IMR-90 (cell line): ENCODE results near the gene OXSR1. TPM values are rescaled to one million over a fixed set of nuclear protein-coding genes. Genes with fewer than 3 reads are reported as not detected.

Source experiments
- ATAC-seq: fragments of 200-7000 bp; cut with Tn5 transposase; 2 replicates; pipeline ENCODE4 v1.9.1; 2020; ENCODE audit warnings: low read depth, mild to moderate bottlenecking, moderate library complexity
- BruUV-seq: library from RNA; stranded (reverse); fragments of 400-500 nt; replicated peaks from 2 replicates; lab custom pipeline; 2021; lab: Mats Ljungman, UMichigan
- CTCF ChIA-PET: fragments of 300-600 bp; formaldehyde crosslinking; extraction: SDS; loops from one replicate; lab custom pipeline; 2021; ENCODE audit warnings: antibody characterized with exemption; lab: Yijun Ruan, JAX
- POLR2A ChIA-PET: fragments of 300-600 bp; sonication (Branson Sonifier 250); formaldehyde crosslinking; loops from one replicate; lab custom pipeline; 2022; ENCODE audit warnings: antibody characterized with exemption; ENCODE audit not compliant: unreplicated experiment; lab: Charles Lee
- DNase-seq: peaks from one replicate; pipeline ENCODE4 v3.0.0; 2013
- H2AFZ ChIP-seq: replicated peaks from 2 replicates; pipeline ENCODE3; 2013; ENCODE audit warnings: low read length, mild to moderate bottlenecking; ENCODE audit not compliant: poor library complexity
- H2AK5ac ChIP-seq: 2 replicates; pipeline ENCODE4 v1.6.1; 2013; ENCODE audit warnings: low read depth, low read length, inconsistent platforms
- H2AK9ac ChIP-seq: replicated peaks from 2 replicates; pipeline ENCODE3; 2013; ENCODE audit warnings: mild to moderate bottlenecking, low read depth, low read length, moderate library complexity; ENCODE audit not compliant: poor library complexity
- H2BK120ac ChIP-seq: 2 replicates; pipeline ENCODE4 v1.6.1; 2013; ENCODE audit warnings: low read depth, low read length, inconsistent platforms
- H2BK15ac ChIP-seq: 3 replicates; pipeline ENCODE4 v1.6.1; 2013; ENCODE audit warnings: low read depth, low read length, inconsistent platforms
- H2BK20ac ChIP-seq: 2 replicates; pipeline ENCODE4 v1.6.1; 2013; ENCODE audit warnings: low read depth, mild to moderate bottlenecking, inconsistent platforms, low read length, moderate library complexity
- H2BK5ac ChIP-seq: 2 replicates; pipeline ENCODE4 v1.6.1; 2013; ENCODE audit warnings: mild to moderate bottlenecking, low read depth, low read length, inconsistent platforms; ENCODE audit not compliant: poor library complexity, severe bottlenecking
- H3K14ac ChIP-seq: replicated peaks from 2 replicates; pipeline ENCODE4 v1.6.1; 2013; ENCODE audit warnings: low read depth, low read length, inconsistent platforms
- H3K18ac ChIP-seq: 2 replicates; pipeline ENCODE4 v1.6.1; 2013; ENCODE audit warnings: low read depth, low read length, control low read depth
- H3K23ac ChIP-seq: 2 replicates; pipeline ENCODE4 v1.6.1; 2013; ENCODE audit warnings: low read depth, low read length, inconsistent platforms
- H3K27ac ChIP-seq: 2 replicates; pipeline ENCODE4 v1.5.1; 2013; ENCODE audit warnings: mild to moderate bottlenecking, control low read depth, low read length; ENCODE audit not compliant: insufficient read depth
- H3K27me3 ChIP-seq: 2 replicates; pipeline ENCODE4 v1.6.1; 2013; ENCODE audit warnings: low read length; ENCODE audit not compliant: control insufficient read depth, insufficient read depth
- H3K36me3 ChIP-seq: 2 replicates; pipeline ENCODE4 v1.6.1; 2013; ENCODE audit warnings: low read length, mixed read lengths; ENCODE audit not compliant: control insufficient read depth, insufficient read depth
- H3K4ac ChIP-seq: 2 replicates; pipeline ENCODE4 v1.6.1; 2013; ENCODE audit warnings: low read depth, low read length, inconsistent platforms
- H3K4me1 ChIP-seq: 2 replicates; pipeline ENCODE4 v1.6.1; 2013; ENCODE audit warnings: low read length, mixed read lengths; ENCODE audit not compliant: control insufficient read depth, insufficient read depth
- H3K4me2 ChIP-seq: 2 replicates; pipeline ENCODE4 v1.6.1; 2013; ENCODE audit warnings: low read depth, mild to moderate bottlenecking, control low read depth, low read length, moderate library complexity
- H3K4me3 ChIP-seq: 2 replicates; pipeline ENCODE4 v1.5.1; 2013; ENCODE audit warnings: low read depth, mild to moderate bottlenecking, control low read depth, low read length, moderate library complexity; ENCODE audit not compliant: insufficient read depth
- H3K56ac ChIP-seq: 2 replicates; pipeline ENCODE4 v1.6.1; 2013; ENCODE audit warnings: low read length, inconsistent platforms; ENCODE audit not compliant: insufficient read depth; ENCODE audit errors: extremely low read depth
- H3K79me1 ChIP-seq, 2 experiments: 2 replicates each; pipeline ENCODE4 v1.6.1; 2013; ENCODE audit warnings: low read length in 2 of 2, inconsistent platforms in 1 of 2, low read depth in 1 of 2
- H3K9ac ChIP-seq: 2 replicates; pipeline ENCODE4 v1.6.1; 2013; ENCODE audit warnings: low read depth, low read length, control low read depth
- H3K9me1 ChIP-seq: 2 replicates; pipeline ENCODE4 v1.6.1; 2013; ENCODE audit warnings: low read length, inconsistent platforms; ENCODE audit not compliant: insufficient read depth
- H3K9me3 ChIP-seq: 2 replicates; pipeline ENCODE4 v1.6.1; 2013; ENCODE audit warnings: low read length; ENCODE audit not compliant: control insufficient read depth, insufficient read depth
- H4K20me1 ChIP-seq: 2 replicates; pipeline ENCODE4 v1.6.1; 2013; ENCODE audit warnings: low read length, inconsistent platforms; ENCODE audit not compliant: insufficient read depth
- H4K5ac ChIP-seq: 2 replicates; pipeline ENCODE4 v1.6.1; 2013; ENCODE audit warnings: mild to moderate bottlenecking, low read depth, low read length, control low read depth
- H4K8ac ChIP-seq, 2 experiments: 2 replicates each; pipeline ENCODE4 v1.6.1; 2013; ENCODE audit warnings: low read depth in 2 of 2, low read length in 2 of 2, control low read depth in 1 of 2, inconsistent platforms in 1 of 2
- H4K91ac ChIP-seq: 2 replicates; pipeline ENCODE4 v1.6.1; 2013; ENCODE audit warnings: low read depth, low read length, inconsistent platforms; ENCODE audit not compliant: insufficient read depth
- CHD1 ChIP-seq: IDR thresholded peaks from 2 replicates; pipeline ENCODE4 v1.6.1; 2012; ENCODE audit warnings: low read depth, low read length, improper control_type of control experiment
- FOS ChIP-seq: fragments of 150-350 bp; IDR thresholded peaks from 2 replicates; pipeline ENCODE4 v1.6.1; 2016; ENCODE audit warnings: low read depth, low read length
- SMC3 ChIP-seq: fragments of 150-350 bp; IDR thresholded peaks from 2 replicates; pipeline ENCODE4 v1.6.1; 2016; ENCODE audit warnings: low read depth, mild to moderate bottlenecking, antibody characterized with exemption, low read length, moderate library complexity
- WGBS, 2 experiments: methylation state at CpG; one replicate each; pipeline versions ENCODE4 v1.1.5 to v1.1.7; 2013; ENCODE audit warnings: missing lambda C conversion rate in 2 of 2; ENCODE audit not compliant: insufficient read length in 1 of 2; ENCODE audit errors: extremely low coverage in 2 of 2; 5-methylcytosine and 5-hydroxymethylcytosine counted together
- dilution Hi-C: fragments of 300-500 bp; cut with HindIII; formaldehyde crosslinking; loops from one replicate; pipeline ENCODE4 v1.14.3; 2018; ENCODE audit warnings: low sequenced_read_pairs; ENCODE audit not compliant: unreplicated experiment
- in situ Hi-C: fragments of 300-500 bp; cut with MboI; formaldehyde crosslinking; loops from 3 replicates; pipeline ENCODE4 v1.14.3; 2019; ENCODE audit warnings: low sequenced_read_pairs, inconsistent platforms, mixed read lengths
- intact Hi-C: fragments of 100-400 bp; cut with micrococcal nuclease; formaldehyde crosslinking; loops from 2 replicates; pipeline ENCODE4 v1.10.0; 2022
- polyA plus RNA-seq, 3 experiments: library from polyadenylated mRNA; depleted of rRNA; stranded (reverse); fragments of >200 nt; gene quantifications; 2 replicates each; pipeline ENCODE4 v1.2.3, GENCODE V29; 2012; ENCODE audit warnings: low replicate concordance in 1 of 3
- total RNA-seq: library from RNA; depleted of rRNA; stranded (reverse); fragments of >200 nt; gene quantifications from 2 replicates; pipeline ENCODE4 v1.2.3, GENCODE V29; 2012

The OXSR1 gene
- total and polyA plus RNA-seq, 2 of the 4 experiments (the other 2 are of a cell fraction) = 32.9 to 37.6 TPM

- H3K79me1 ChIP-seq = peaks cover 17 to 34% of the 10 kb centered on the region in 2 experiments
- in situ Hi-C loops (no loop called here), dilution Hi-C loops (no loop called here), intact Hi-C loops (no loop called here)
- peaks cover 19% of the 10 kb centered on the region for H3K36me3 ChIP-seq
- no TSS peak for BruUV-seq
- H3K9ac ChIP-seq = no peak overlapping the region
- no peak for DNase-seq
- no peak overlapping the region for H2BK15ac ChIP-seq
- no peak overlapping the region for H3K56ac ChIP-seq
- no peaks in the 10 kb centered on the region for H4K20me1 ChIP-seq
- no peak overlapping the region for H3K4me3 ChIP-seq
- no peak overlapping the region for H3K27ac ChIP-seq
- H2BK5ac ChIP-seq = no peak overlapping the region
- H2AK5ac ChIP-seq = no peak overlapping the region
- H3K18ac ChIP-seq = no peak overlapping the region
- ATAC-seq = no peak
- peaks cover 3% of the 10 kb centered on the region; the same call in 1 of the 2 replicates for H3K9me3 ChIP-seq
- H3K27me3 ChIP-seq = no peaks in the 10 kb centered on the region
- no CpG with 5 or more reads among the region's 3 CpGs for WGBS, 2 experiments
- H4K91ac ChIP-seq = no peak overlapping the region
- no peak overlapping the region for H3K4me2 ChIP-seq
- no peak overlapping the region for H3K4ac ChIP-seq
- TF ChIP-seq SMC3 (no peak), FOS (no peak), CHD1 (no peak)
- no peak overlapping the region for H2AFZ ChIP-seq
- no peak overlapping the region for H2AK9ac ChIP-seq
- H3K9me1 ChIP-seq = peaks cover 17% of the 10 kb centered on the region
- H2BK120ac ChIP-seq = no peak overlapping the region
- no peak overlapping the region for H2BK20ac ChIP-seq
- ChIA-PET CTCF (no interaction called here), POLR2A (no interaction called here)
- H3K4me1 ChIP-seq = peaks cover 6% of the 10 kb centered on the region
- no peak overlapping the region for H4K5ac ChIP-seq
- H3K14ac ChIP-seq = no peak overlapping the region
- H3K23ac ChIP-seq = no peak overlapping the region
- no peak overlapping the region for H4K8ac ChIP-seq
These were observed 21.8 kb upstream of the OXSR1 start for GRCh38 chr3:38143511-38143910.
